K562 (cell line): Measurements from ENCODE around the gene MIP. TPM values are rescaled to one million over a fixed set of nuclear protein-coding genes. Genes with fewer than 3 reads are reported as not detected.

Experiments
- BDP1 ChIP-seq: IDR thresholded peaks from 3 replicates; pipeline ENCODE4 v1.6.1; 2011; ENCODE audit not compliant: insufficient read length, insufficient read depth
- ELK3 ChIP-seq: fragments of 450-650 bp; formaldehyde crosslinking; IDR thresholded peaks from 2 replicates; pipeline ENCODE4 v1.4.0; 2020; ENCODE audit warnings: mild to moderate bottlenecking
- ETV1 ChIP-seq: fragments of 450-650 bp; conservative IDR thresholded peaks from 2 replicates; pipeline ENCODE4 v1.6.1; 2016; ENCODE audit warnings: missing genetic modification characterization, control low read depth, low read depth, missing compliant biosample characterization
- ETV5 ChIP-seq: sonication (generic); formaldehyde crosslinking; IDR thresholded peaks from 2 replicates; pipeline ENCODE4 v1.4.0; 2020; ENCODE audit warnings: low read depth, mild to moderate bottlenecking, missing genetic modification reagents
- EWSR1 ChIP-seq: fragments of 450-650 bp; IDR thresholded peaks from 2 replicates; pipeline ENCODE4 v1.6.1; 2018; ENCODE audit warnings: borderline replicate concordance, mild to moderate bottlenecking, low read depth, moderate library complexity; ENCODE audit not compliant: partially characterized antibody
- FOS ChIP-seq: IDR thresholded peaks from 3 replicates; pipeline ENCODE4 v1.6.1; 2011; ENCODE audit not compliant: insufficient read length; ENCODE audit errors: extremely low read depth
- HIVEP1 ChIP-seq: fragments of 250-450 bp; sonication (Bioruptor Pico); IDR thresholded peaks from 2 replicates; pipeline ENCODE4 v1.4.0; 2020; ENCODE audit warnings: mild to moderate bottlenecking
- KLF16 ChIP-seq: IDR thresholded peaks from 2 replicates; pipeline ENCODE4 v1.6.1; 2016; ENCODE audit warnings: antibody characterized with exemption
- L3MBTL2 ChIP-seq: fragments of 450-650 bp; IDR thresholded peaks from 2 replicates; pipeline ENCODE4 v1.6.1; 2016; ENCODE audit warnings: mild to moderate bottlenecking, moderate library complexity
- NUFIP1 ChIP-seq: fragments of 450-650 bp; IDR thresholded peaks from 2 replicates; pipeline ENCODE4 v1.6.1; 2018; ENCODE audit not compliant: partially characterized antibody
- POLR3A ChIP-seq: IDR thresholded peaks from 2 replicates; pipeline ENCODE4 v1.6.1; 2011; ENCODE audit warnings: borderline replicate concordance, mild to moderate bottlenecking, moderate library complexity; ENCODE audit not compliant: insufficient read length, insufficient read depth; ENCODE audit errors: extremely low read depth
- RAD21 ChIP-seq, 2 experiments: fragments of 250-450 bp in 1 of 2; fragments of 450-650 bp in 1 of 2; sonication (Bioruptor Pico) in 1 of 2; formaldehyde crosslinking in 1 of 2; IDR thresholded peaks in 1 of 2; conservative IDR thresholded peaks in 1 of 2; 2 replicates each; pipeline versions ENCODE4 v1.4.0 to v1.8.0; 2020 to 2022; ENCODE audit warnings: mild to moderate bottlenecking in 2 of 2, moderate library complexity in 1 of 2
- RBM39 ChIP-seq: fragments of 200-400 bp; formaldehyde crosslinking; optimal IDR thresholded peaks from 2 replicates; pipeline ENCODE3; 2018; ENCODE audit warnings: low read depth, low read length
- RFX1 ChIP-seq: fragments of 450-650 bp; IDR thresholded peaks from 2 replicates; pipeline ENCODE4 v1.6.1; 2016; ENCODE audit warnings: mild to moderate bottlenecking, moderate library complexity
- SIX5 ChIP-seq, 2 experiments: IDR thresholded peaks; 2 replicates each; pipeline ENCODE4 v1.6.1; 2011; ENCODE audit warnings: low read length in 2 of 2, borderline replicate concordance in 1 of 2, low read depth in 1 of 2, mild to moderate bottlenecking in 1 of 2, moderate library complexity in 1 of 2; ENCODE audit not compliant: insufficient read depth in 1 of 2
- SMAD4 ChIP-seq: fragments of 250-450 bp; sonication (Bioruptor Pico); conservative IDR thresholded peaks from 2 replicates; pipeline ENCODE4 v1.8.0; 2021; ENCODE audit warnings: inconsistent platforms, mild to moderate bottlenecking, moderate library complexity
- TAF1 ChIP-seq: IDR thresholded peaks from 2 replicates; pipeline ENCODE4 v1.6.1; 2011; ENCODE audit warnings: mild to moderate bottlenecking, low read length, moderate library complexity; ENCODE audit not compliant: insufficient read depth, control insufficient read depth, severe bottlenecking; ENCODE audit errors: extremely low read depth
- THRA ChIP-seq: fragments of 450-650 bp; IDR thresholded peaks from 2 replicates; pipeline ENCODE4 v1.6.1; 2017; ENCODE audit warnings: mild to moderate bottlenecking, moderate library complexity
- ZBTB1 ChIP-seq: sonication (generic); formaldehyde crosslinking; IDR thresholded peaks from 2 replicates; pipeline ENCODE4 v1.8.1; 2023; ENCODE audit warnings: missing genetic modification reagents, low read depth, mild to moderate bottlenecking, borderline replicate concordance
- ZNF197 ChIP-seq: fragments of 200-800 bp; sonication (Bioruptor generic); IDR thresholded peaks from 2 replicates; pipeline ENCODE4 v1.6.1; 2016; ENCODE audit warnings: low read depth, missing genetic modification characterization, missing compliant biosample characterization
- polyA plus RNA-seq, 8 experiments: library from polyadenylated mRNA; depleted of rRNA in 4 of 8; stranded (reverse) in 5 of 8; unstranded in 3 of 8; fragments of >200 nt; fragmentation: Nextera tagmentation in 2 of 8; fragmentation: Illumina TruSeq in 1 of 8; extraction: Ambion mirVana in 2 of 8; extraction: Trizol in 1 of 8; gene quantifications; 2 replicates each; pipeline versions ENCODE4 v1.2.1 to v1.2.3, GENCODE V29; 2011 to 2014; ENCODE audit warnings: inconsistent platforms in 1 of 8, missing spikeins in 1 of 8
- total RNA-seq, 7 experiments: library from RNA; depleted of rRNA in 6 of 7; stranded (reverse); fragments of >200 nt in 6 of 7; fragmentation: Illumina TruSeq in 2 of 7; extraction: Trizol in 2 of 7; gene quantifications; 2 replicates each; pipeline versions ENCODE4 v1.2.1 to v1.2.3, GENCODE V29; 2011 to 2021; ENCODE audit warnings: low replicate concordance in 1 of 7
- TF ChIP-seq, protein P1 (sequence below): fragments of 250-450 bp; sonication (Bioruptor Pico); IDR thresholded peaks from 2 replicates; pipeline ENCODE4 v1.8.0; 2022; ENCODE audit warnings: inconsistent platforms
- TF ChIP-seq, protein P2 (sequence below): fragments of 250-450 bp; sonication (Bioruptor Pico); IDR thresholded peaks from 2 replicates; pipeline ENCODE4 v1.8.0; 2022; ENCODE audit warnings: moderate library complexity, mild to moderate bottlenecking, inconsistent platforms

Gene MIP
- total and polyA plus RNA-seq, 9 of the 15 experiments (the other 6 are each of a cell fraction or from before 2014, with no cell fraction given): 0.09 to 0.36 (median 0.19) TPM; not detected in 5

DNA sequence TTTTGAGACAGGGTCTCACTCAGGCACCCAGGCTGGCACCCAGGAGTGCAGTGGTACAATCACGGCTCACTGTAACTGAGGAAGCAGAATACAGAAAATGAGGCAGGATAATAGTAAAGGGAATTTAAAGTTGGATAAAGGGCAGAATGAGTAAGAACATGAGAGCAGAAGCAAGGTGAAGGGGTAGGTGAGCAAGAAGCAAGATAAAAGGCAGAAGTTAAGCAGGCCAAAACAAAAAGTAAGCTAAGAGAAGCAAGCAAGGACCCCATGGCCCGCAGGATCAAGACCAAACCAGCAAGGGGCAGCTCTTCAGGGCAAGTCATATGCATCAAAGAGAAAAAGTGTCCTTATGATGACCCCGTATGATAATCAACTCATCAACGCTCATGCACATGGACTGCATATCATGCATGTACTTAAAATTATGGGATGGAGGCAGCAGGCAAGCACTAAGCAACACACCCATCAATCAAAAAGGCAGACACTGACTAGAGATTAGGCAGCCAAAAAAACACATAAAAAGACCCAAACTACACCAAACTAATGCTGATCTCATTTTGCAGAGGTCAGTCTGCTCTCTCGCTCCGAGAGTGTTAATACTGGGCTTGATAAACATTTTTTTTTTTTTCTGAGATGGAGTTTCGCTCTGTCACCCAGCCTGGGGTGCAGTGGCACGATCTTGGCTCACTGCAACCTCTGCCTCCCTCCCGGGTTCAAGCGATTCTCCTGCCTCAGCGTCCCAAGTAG is 16.9 kb downstream of the MIP start (continued):
- no peak for TF ChIP-seq FOS
- peak; percentile 68; the same call in 1 of the 2 replicates for TF ChIP-seq L3MBTL2
- TF ChIP-seq RAD21 (CRISPR knock-in tag; conservative IDR thresholded peaks at IDR 0.05 in 1 of 2, IDR thresholded peaks at IDR 0.05 in 1 of 2): peak in 1 of 2 experiments; percentile 22; a peak in 1 of 4 replicates
- no peak for TF ChIP-seq EWSR1
- TF ChIP-seq TAF1: peak; percentile 56
- peak; percentile 91 for TF ChIP-seq KLF16
- TF ChIP-seq RBM39: no peak
- TF ChIP-seq ETV1 (tag): no peak
- peak; percentile 83 for TF ChIP-seq RFX1
- TF ChIP-seq NUFIP1: no peak
- TF ChIP-seq POLR3A: no peak
- TF ChIP-seq, protein P1, sequence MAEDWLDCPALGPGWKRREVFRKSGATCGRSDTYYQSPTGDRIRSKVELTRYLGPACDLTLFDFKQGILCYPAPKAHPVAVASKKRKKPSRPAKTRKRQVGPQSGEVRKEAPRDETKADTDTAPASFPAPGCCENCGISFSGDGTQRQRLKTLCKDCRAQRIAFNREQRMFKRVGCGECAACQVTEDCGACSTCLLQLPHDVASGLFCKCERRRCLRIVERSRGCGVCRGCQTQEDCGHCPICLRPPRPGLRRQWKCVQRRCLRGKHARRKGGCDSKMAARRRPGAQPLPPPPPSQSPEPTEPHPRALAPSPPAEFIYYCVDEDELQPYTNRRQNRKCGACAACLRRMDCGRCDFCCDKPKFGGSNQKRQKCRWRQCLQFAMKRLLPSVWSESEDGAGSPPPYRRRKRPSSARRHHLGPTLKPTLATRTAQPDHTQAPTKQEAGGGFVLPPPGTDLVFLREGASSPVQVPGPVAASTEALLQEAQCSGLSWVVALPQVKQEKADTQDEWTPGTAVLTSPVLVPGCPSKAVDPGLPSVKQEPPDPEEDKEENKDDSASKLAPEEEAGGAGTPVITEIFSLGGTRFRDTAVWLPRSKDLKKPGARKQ: no peak
- no peak for TF ChIP-seq ELK3 (CRISPR knock-in tag)
- peak; percentile 58; the same call in 1 of the 2 replicates for TF ChIP-seq THRA
- peak; percentile 38 for TF ChIP-seq SMAD4 (CRISPR knock-in tag)
- no peak for TF ChIP-seq BDP1
- TF ChIP-seq ZBTB1 (CRISPR knock-in tag): no peak
- no peak for TF ChIP-seq SIX5 (IDR thresholded peaks at IDR 0.05; ENCODE audit: borderline replicate concordance in 1 of 2, insufficient read depth in 1 of 2, low read depth in 1 of 2, low read length in 2 of 2)
- TF ChIP-seq, protein P2, sequence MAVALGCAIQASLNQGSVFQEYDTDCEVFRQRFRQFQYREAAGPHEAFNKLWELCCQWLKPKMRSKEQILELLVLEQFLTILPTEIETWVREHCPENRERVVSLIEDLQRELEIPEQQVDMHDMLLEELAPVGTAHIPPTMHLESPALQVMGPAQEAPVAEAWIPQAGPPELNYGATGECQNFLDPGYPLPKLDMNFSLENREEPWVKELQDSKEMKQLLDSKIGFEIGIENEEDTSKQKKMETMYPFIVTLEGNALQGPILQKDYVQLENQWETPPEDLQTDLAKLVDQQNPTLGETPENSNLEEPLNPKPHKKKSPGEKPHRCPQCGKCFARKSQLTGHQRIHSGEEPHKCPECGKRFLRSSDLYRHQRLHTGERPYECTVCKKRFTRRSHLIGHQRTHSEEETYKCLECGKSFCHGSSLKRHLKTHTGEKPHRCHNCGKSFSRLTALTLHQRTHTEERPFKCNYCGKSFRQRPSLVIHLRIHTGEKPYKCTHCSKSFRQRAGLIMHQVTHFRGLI (CRISPR knock-in tag): no peak
- 0 out of 2 replicates have a peak, but pooled peaks have one; percentile 10 for TF ChIP-seq ZNF197
- TF ChIP-seq HIVEP1 (CRISPR knock-in tag): no peak
- TF ChIP-seq ETV5 (CRISPR knock-in tag): no peak
